HepG2 (cell line): ENCODE data around the gene P3H4. TPM values are rescaled to one million over a fixed set of nuclear protein-coding genes. Genes with fewer than 3 reads are reported as not detected.
A peak's percentile ranks its signal among the peaks of the same experiment; 100 is the strongest.

Experiments used
- BRD4 ChIP-seq: sonication (generic); formaldehyde crosslinking; IDR thresholded peaks from 2 replicates; pipeline ENCODE4 v1.4.0; 2020; ENCODE audit warnings: missing genetic modification reagents
- FOXK1 ChIP-seq: sonication (generic); formaldehyde crosslinking; IDR thresholded peaks from 2 replicates; pipeline ENCODE4 v1.4.0; 2020; ENCODE audit warnings: low read depth, missing genetic modification reagents, borderline replicate concordance
- FOXM1 ChIP-seq: sonication (generic); formaldehyde crosslinking; IDR thresholded peaks from 2 replicates; pipeline ENCODE4 v1.5.0; 2020; ENCODE audit warnings: missing genetic modification reagents
- GATAD2A ChIP-seq: IDR thresholded peaks from 2 replicates; pipeline ENCODE4 v1.6.1; 2016
- GLI4 ChIP-seq: sonication (generic); formaldehyde crosslinking; IDR thresholded peaks from 2 replicates; pipeline ENCODE4 v1.5.1; 2020; ENCODE audit warnings: missing genetic modification reagents, mild to moderate bottlenecking, moderate library complexity, borderline replicate concordance
- JARID2 ChIP-seq: sonication (generic); formaldehyde crosslinking; IDR thresholded peaks from 2 replicates; pipeline ENCODE4 v1.8.1; 2023; ENCODE audit warnings: missing genetic modification reagents, inconsistent platforms; ENCODE audit not compliant: insufficient replicate concordance
- KDM2A ChIP-seq: sonication (generic); formaldehyde crosslinking; IDR thresholded peaks from 2 replicates; pipeline ENCODE4 v1.4.0; 2020; ENCODE audit warnings: low read depth, missing genetic modification reagents, borderline replicate concordance
- MEF2D ChIP-seq: sonication (generic); formaldehyde crosslinking; IDR thresholded peaks from 2 replicates; pipeline ENCODE4 v1.5.1; 2020; ENCODE audit warnings: mild to moderate bottlenecking, missing genetic modification reagents
- NCOA5 ChIP-seq: sonication (generic); formaldehyde crosslinking; IDR thresholded peaks from 2 replicates; pipeline ENCODE4 v1.4.0; 2020; ENCODE audit warnings: missing genetic modification reagents
- NR2C2 ChIP-seq: sonication (generic); formaldehyde crosslinking; IDR thresholded peaks from 2 replicates; pipeline ENCODE4 v1.4.0; 2020; ENCODE audit warnings: missing genetic modification reagents, mild to moderate bottlenecking, moderate library complexity, borderline replicate concordance
- PLRG1 ChIP-seq: fragments of 450-650 bp; conservative IDR thresholded peaks from 2 replicates; pipeline ENCODE4 v1.6.1; 2016
- RNF2 ChIP-seq: fragments of 450-650 bp; conservative IDR thresholded peaks from 2 replicates; pipeline ENCODE4 v1.6.1; 2016; ENCODE audit warnings: low read depth
- SMARCC2 ChIP-seq: fragments of 450-650 bp; IDR thresholded peaks from 2 replicates; pipeline ENCODE4 v1.6.1; 2017; ENCODE audit warnings: antibody characterized with exemption, mild to moderate bottlenecking
- SOX6 ChIP-seq, 2 experiments: fragments of 450-650 bp in 1 of 2; sonication (generic) in 1 of 2; formaldehyde crosslinking in 1 of 2; IDR thresholded peaks; 2 replicates each; pipeline versions ENCODE4 v1.4.0 to v1.6.1; 2017 to 2020; ENCODE audit warnings: antibody characterized with exemption in 1 of 2, mild to moderate bottlenecking in 1 of 2, missing genetic modification reagents in 1 of 2
- SRSF1 ChIP-seq: fragments of 200-400 bp; formaldehyde crosslinking; optimal IDR thresholded peaks from 2 replicates; pipeline ENCODE3; 2017; ENCODE audit warnings: mild to moderate bottlenecking, low read depth, low read length, moderate library complexity
- XRCC5 ChIP-seq: fragments of 200-400 bp; formaldehyde crosslinking; optimal IDR thresholded peaks from 2 replicates; pipeline ENCODE3; 2017; ENCODE audit warnings: mild to moderate bottlenecking, low read length
- ZBTB1 ChIP-seq: sonication (generic); formaldehyde crosslinking; IDR thresholded peaks from 2 replicates; pipeline ENCODE4 v1.4.0; 2020; ENCODE audit warnings: missing genetic modification reagents, borderline replicate concordance
- ZBTB3 ChIP-seq: sonication (generic); formaldehyde crosslinking; IDR thresholded peaks from 2 replicates; pipeline ENCODE4 v1.4.0; 2020; ENCODE audit warnings: low read depth, mild to moderate bottlenecking, moderate library complexity, missing genetic modification reagents, borderline replicate concordance
- ZNF12 ChIP-seq: sonication (generic); formaldehyde crosslinking; IDR thresholded peaks from 2 replicates; pipeline ENCODE4 v1.5.0; 2020; ENCODE audit warnings: missing genetic modification reagents
- ZNF20 ChIP-seq: sonication (generic); formaldehyde crosslinking; IDR thresholded peaks from 2 replicates; pipeline ENCODE4 v1.4.0; 2020; ENCODE audit warnings: mild to moderate bottlenecking, moderate library complexity, missing genetic modification reagents
- polyA plus RNA-seq, 8 experiments: library from polyadenylated mRNA; depleted of rRNA in 3 of 8; stranded (reverse) in 7 of 8; unstranded in 1 of 8; fragments of >200 nt; fragmentation: Illumina TruSeq in 4 of 8; extraction: Trizol in 4 of 8; gene quantifications; 2 replicates each; pipeline versions ENCODE4 v1.2.1 to v1.2.3, GENCODE V29; 2011 to 2016; ENCODE audit warnings: low read depth in 4 of 8, missing spikeins in 1 of 8, mixed read lengths in 1 of 8; ENCODE audit not compliant: insufficient read depth in 1 of 8
- total RNA-seq, 5 experiments: library from RNA; depleted of rRNA; stranded (reverse); fragments of >200 nt; fragmentation: Illumina TruSeq; extraction: Trizol; gene quantifications; 2 replicates each; pipeline ENCODE4 v1.2.3, GENCODE V29; 2016; ENCODE audit warnings: low read depth in 1 of 5
- TF ChIP-seq, protein P1 (sequence below): IDR thresholded peaks from 2 replicates; pipeline ENCODE4 v1.6.1; 2016; ENCODE audit warnings: missing biosample characterization, missing genetic modification reagents, low read depth
- TF ChIP-seq, protein P2 (sequence below), 2 experiments: sonication (generic) in 1 of 2; formaldehyde crosslinking in 1 of 2; IDR thresholded peaks; 2 replicates each; pipeline versions ENCODE4 v1.4.0 to v1.6.1; 2018 to 2020; ENCODE audit warnings: missing genetic modification reagents in 2 of 2, borderline replicate concordance in 1 of 2, low read depth in 1 of 2, mild to moderate bottlenecking in 1 of 2, missing biosample characterization in 1 of 2
- TF ChIP-seq, protein P3 (sequence below): sonication (generic); formaldehyde crosslinking; IDR thresholded peaks from 2 replicates; pipeline ENCODE4 v1.4.0; 2020; ENCODE audit warnings: mild to moderate bottlenecking, missing genetic modification reagents
- TF ChIP-seq, protein P4 (sequence below): sonication (generic); formaldehyde crosslinking; IDR thresholded peaks from 2 replicates; pipeline ENCODE4 v1.4.0; 2020; ENCODE audit warnings: missing genetic modification reagents, mild to moderate bottlenecking, borderline replicate concordance

The P3H4 gene
- total and polyA plus RNA-seq, 2 of the 13 experiments (the other 11 are each of a cell fraction or from before 2014, with no cell fraction given): 37.1 to 50.6 TPM

DNA sequence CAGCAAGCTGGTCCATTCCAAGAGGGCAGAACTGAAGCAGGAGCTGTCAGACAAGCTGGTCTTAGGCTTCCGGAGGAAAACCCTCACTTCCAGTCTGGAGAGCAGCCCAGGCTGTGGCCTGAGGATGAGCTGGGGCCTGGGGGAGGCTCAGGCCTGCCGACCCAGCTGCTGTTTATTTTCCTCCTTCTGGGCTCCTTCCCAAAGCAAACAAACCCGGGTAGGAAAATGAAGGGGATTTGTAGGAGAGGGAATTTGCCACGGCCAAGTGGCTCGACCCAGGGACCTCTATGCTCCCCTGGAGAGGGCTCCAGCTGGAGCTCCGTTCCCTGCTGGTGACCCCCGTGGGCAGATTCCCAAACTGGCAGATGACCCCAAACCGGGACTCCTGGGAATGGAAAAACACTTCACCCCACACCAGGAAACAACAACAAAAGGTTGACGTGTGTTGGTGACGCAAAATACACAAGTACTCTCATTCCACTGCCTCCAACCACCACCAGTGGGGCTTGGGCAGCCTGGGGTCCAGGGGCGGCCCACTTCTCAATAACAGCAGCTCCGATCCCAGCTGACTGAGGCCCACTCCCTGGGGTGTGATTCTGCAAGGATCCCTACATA is 34.1 kb downstream of the P3H4 start (continued):
- peak; percentile 45 for TF ChIP-seq XRCC5
- no peak for TF ChIP-seq NCOA5 (CRISPR knock-in tag)
- TF ChIP-seq ZBTB1 (CRISPR knock-in tag): no peak
- TF ChIP-seq SMARCC2: no peak
- peak; percentile 82 for TF ChIP-seq GATAD2A
- no peak for TF ChIP-seq ZNF12 (CRISPR knock-in tag)
- TF ChIP-seq, protein P1, sequence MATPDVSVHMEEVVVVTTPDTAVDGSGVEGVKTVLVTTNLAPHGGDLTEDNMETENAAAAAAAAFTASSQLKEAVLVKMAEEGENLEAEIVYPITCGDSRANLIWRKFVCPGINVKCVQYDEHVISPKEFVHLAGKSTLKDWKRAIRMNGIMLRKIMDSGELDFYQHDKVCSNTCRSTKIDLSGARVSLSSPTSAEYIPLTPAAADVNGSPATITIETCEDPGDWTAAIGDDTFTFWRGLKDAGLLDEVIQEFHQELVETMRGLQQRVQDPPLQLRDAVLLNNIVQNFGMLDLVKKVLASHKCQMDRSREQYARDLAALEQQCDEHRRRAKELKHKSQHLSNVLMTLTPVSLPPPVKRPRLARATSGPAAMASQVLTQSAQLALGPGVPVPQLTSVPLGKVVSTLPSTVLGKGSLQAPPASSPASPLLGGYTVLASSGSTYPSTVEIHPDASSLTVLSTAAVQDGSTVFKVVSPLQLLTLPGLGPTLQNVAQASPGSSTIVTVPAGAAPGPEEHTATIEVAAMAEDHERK (CRISPR knock-in tag): no peak
- peak; percentile 62 for TF ChIP-seq KDM2A (CRISPR knock-in tag)
- TF ChIP-seq ZBTB3: no peak
- no peak for TF ChIP-seq BRD4 (CRISPR knock-in tag)
- TF ChIP-seq ZNF20: no peak
- TF ChIP-seq GLI4 (CRISPR knock-in tag): 0 out of 2 replicates have a peak, but pooled peaks have one; percentile 51
- TF ChIP-seq, protein P2, sequence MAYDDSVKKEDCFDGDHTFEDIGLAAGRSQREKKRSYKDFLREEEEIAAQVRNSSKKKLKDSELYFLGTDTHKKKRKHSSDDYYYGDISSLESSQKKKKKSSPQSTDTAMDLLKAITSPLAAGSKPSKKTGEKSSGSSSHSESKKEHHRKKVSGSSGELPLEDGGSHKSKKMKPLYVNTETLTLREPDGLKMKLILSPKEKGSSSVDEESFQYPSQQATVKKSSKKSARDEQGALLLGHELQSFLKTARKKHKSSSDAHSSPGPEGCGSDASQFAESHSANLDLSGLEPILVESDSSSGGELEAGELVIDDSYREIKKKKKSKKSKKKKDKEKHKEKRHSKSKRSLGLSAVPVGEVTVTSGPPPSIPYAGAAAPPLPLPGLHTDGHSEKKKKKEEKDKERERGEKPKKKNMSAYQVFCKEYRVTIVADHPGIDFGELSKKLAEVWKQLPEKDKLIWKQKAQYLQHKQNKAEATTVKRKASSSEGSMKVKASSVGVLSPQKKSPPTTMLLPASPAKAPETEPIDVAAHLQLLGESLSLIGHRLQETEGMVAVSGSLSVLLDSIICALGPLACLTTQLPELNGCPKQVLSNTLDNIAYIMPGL (CRISPR knock-in tag; IDR thresholded peaks at IDR 0.05; ENCODE audit: borderline replicate concordance in 1 of 2, low read depth in 1 of 2): peak in 1 of 2 experiments; percentile 65; a peak in 2 of 4 replicates
- no peak for TF ChIP-seq PLRG1
- peak; percentile 66 for TF ChIP-seq SRSF1
- TF ChIP-seq, protein P3, sequence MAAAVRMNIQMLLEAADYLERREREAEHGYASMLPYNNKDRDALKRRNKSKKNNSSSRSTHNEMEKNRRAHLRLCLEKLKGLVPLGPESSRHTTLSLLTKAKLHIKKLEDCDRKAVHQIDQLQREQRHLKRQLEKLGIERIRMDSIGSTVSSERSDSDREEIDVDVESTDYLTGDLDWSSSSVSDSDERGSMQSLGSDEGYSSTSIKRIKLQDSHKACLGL (CRISPR knock-in tag): no peak; the same call in 1 of the 2 replicates
- TF ChIP-seq JARID2 (CRISPR knock-in tag): peak; percentile 79
- TF ChIP-seq RNF2: no peak
- no peak for TF ChIP-seq SOX6 (IDR thresholded peaks at IDR 0.05)
- TF ChIP-seq SOX6 (CRISPR knock-in tag; IDR thresholded peaks at IDR 0.05): peak; percentile 78
- TF ChIP-seq FOXK1 (CRISPR knock-in tag): peak; percentile 62; the same call in 1 of the 2 replicates
- TF ChIP-seq MEF2D: peak; percentile 1; the same call in 1 of the 2 replicates
- no peak for TF ChIP-seq NR2C2 (CRISPR knock-in tag)
- TF ChIP-seq FOXM1: no peak
- TF ChIP-seq, protein P4, sequence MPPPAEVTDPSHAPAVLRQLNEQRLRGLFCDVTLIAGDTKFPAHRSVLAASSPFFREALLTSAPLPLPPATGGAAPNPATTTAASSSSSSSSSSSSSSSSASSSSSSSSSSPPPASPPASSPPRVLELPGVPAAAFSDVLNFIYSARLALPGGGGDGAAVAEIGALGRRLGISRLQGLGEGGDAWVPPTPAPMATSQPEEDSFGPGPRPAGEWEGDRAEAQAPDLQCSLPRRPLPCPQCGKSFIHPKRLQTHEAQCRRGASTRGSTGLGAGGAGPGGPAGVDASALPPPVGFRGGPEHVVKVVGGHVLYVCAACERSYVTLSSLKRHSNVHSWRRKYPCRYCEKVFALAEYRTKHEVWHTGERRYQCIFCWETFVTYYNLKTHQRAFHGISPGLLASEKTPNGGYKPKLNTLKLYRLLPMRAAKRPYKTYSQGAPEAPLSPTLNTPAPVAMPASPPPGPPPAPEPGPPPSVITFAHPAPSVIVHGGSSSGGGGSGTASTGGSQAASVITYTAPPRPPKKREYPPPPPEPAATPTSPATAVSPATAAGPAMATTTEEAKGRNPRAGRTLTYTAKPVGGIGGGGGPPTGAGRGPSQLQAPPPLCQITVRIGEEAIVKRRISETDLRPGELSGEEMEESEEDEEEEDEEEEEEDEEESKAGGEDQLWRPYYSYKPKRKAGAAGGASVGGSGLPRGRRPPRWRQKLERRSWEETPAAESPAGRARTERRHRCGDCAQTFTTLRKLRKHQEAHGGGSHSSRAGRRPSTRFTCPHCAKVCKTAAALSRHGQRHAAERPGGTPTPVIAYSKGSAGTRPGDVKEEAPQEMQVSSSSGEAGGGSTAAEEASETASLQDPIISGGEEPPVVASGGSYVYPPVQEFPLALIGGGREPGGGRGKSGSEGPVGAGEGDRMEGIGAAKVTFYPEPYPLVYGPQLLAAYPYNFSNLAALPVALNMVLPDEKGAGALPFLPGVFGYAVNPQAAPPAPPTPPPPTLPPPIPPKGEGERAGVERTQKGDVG (CRISPR knock-in tag): no peak
